Pulmonary artery endothelial cell (primary cell): ENCODE data around the gene HOXA10. TPM values are rescaled to one million over a fixed set of nuclear protein-coding genes. Genes with fewer than 3 reads are reported as not detected.

Experiments used
- DNase-seq: peaks from one replicate; pipeline ENCODE4 v3.0.0-alpha.2; 2011; ENCODE audit warnings: low read depth, low spot score
- total RNA-seq: library from RNA; depleted of rRNA; stranded (reverse); fragments of >200 nt; gene quantifications from 2 replicates; pipeline ENCODE4 v1.2.3, GENCODE V29; 2014

The HOXA10 gene
- total RNA-seq, 1 donor from 2014 or later, result 0.07 TPM

DNA sequence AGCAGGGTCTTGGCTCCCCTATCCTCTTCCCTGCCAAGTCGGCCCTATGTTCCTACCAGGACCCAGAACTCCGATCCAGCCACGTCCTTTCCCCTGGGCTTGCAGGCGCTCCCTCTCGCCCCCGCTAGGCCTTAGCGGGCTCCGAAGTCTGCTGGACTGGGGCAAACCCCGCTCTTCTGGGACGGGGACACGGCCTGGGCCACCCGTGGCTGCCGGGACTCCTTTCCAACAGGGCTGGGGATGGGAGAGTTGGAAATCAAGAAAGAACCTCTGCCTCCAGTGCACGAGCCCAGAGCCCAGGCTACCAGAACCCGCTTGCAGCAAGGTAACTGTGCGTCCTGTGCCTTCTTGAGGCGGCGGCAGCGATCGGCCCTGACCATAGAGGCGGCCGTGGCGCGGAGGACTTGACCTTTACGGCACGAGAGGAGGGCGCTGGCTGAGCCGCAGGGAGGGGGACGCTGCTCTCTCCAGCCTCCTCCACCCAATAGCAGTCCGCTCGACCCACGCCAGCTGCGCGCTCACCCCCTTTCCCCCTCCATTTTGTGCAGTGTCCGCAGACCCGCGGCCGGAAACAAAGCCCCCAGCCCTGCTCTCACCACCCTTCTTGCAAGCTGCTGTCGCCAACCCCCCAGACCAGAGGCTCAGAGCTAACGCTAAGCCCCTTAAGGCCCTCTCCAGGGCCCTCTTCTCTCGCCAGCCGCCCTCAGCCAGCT is 17.9 kb upstream of the HOXA10 start:
- no peak for DNase-seq

DNA sequence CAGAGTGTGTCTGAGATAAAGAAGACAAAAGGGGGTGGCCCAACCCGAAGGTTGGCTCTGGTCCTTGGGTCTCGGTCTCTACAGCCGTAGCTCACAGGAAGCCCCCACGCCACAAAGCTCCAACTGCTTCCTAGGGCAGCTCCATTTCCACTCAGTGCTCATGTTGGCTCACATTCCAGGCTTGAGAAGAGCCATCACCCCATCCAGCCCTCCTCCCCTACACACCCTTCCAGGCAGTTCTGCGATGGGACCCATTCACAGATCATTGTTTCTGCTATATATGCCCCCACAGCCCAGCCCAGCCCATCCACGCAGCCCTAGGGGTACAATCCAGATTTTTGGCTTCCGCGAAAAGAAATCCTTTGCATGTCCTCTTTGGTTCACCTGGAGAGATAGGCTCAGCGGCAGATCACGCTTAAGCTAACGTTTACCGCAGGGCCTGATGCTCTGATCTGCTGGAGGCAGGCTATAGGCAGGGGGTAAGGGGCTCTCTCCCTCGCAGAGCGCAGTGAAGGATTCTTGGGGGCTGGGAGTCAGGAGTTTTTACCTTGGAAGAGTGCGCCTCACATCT is 17.1 kb upstream of the HOXA10 start:
- DNase-seq, result no peak

DNA sequence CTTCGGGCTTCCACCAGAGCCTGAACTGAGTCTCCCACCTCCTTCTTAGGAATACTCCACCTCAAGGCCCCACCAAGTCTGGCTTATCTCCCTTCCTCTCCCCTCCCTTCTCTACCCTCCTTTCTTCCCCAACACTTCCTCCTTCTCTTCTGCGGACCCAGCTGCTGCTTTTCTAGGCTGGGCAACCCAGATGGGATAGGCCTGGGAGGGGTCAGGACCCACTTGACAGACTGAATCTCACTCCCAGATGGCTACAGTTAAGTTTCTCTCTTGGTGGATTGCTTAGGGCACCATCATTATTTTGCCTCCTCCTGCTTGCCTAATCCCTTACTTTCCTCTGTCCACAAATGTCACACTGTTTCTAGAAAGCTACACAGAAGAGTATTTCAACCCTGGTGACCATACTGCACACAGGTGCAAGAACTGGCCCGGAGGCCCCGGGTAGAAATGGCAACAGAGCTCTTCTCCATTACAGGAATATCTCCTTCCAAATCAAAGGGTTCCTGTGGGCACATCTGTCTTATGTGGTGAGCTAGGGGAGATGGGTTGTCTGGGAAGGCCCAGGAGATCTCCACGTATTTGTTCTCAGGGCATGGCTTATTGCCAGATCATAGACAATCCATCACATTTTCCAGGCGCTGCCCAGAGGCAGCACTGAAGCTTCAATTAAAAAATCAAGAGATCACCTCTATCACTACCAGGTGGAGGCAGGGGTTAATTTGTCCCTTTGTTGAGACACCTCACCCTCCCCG is 16.1 kb upstream of the HOXA10 start:
- no peak for DNase-seq

DNA sequence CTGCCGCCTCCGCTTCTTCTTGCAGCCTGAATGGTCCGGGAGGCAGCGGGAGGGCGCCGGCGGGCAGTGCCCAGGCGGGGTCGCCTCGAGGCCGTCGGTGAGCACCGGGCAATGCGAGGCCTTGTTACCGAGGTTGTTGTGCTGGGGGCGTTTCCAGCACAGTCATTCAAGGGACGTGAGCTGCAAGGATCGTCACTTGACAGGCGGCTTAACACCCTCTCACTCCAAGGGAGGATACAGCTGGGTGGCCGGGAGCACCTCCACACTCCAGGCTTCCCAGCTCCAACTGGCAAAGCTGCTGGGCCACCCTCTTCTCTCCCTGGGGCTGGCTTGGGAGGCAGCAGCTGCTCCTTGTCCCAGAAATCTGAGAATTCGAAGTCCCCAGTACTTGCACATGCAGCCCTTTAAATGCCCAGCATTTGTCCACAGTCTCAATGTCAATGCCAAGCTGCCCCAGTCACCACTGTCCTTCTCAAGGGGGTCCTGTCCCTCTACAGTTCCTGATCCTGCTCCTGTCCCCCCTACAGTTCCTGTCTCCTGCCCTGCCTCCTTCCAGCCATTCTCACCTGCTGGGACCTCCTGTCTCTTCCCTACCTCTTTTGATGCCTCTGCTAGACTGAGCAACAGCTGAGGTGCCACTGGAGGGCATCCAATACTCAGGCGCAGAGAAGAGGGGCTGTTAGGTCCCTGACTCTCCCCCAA is 15.3 kb upstream of the HOXA10 start:
- DNase-seq, result no peak

DNA sequence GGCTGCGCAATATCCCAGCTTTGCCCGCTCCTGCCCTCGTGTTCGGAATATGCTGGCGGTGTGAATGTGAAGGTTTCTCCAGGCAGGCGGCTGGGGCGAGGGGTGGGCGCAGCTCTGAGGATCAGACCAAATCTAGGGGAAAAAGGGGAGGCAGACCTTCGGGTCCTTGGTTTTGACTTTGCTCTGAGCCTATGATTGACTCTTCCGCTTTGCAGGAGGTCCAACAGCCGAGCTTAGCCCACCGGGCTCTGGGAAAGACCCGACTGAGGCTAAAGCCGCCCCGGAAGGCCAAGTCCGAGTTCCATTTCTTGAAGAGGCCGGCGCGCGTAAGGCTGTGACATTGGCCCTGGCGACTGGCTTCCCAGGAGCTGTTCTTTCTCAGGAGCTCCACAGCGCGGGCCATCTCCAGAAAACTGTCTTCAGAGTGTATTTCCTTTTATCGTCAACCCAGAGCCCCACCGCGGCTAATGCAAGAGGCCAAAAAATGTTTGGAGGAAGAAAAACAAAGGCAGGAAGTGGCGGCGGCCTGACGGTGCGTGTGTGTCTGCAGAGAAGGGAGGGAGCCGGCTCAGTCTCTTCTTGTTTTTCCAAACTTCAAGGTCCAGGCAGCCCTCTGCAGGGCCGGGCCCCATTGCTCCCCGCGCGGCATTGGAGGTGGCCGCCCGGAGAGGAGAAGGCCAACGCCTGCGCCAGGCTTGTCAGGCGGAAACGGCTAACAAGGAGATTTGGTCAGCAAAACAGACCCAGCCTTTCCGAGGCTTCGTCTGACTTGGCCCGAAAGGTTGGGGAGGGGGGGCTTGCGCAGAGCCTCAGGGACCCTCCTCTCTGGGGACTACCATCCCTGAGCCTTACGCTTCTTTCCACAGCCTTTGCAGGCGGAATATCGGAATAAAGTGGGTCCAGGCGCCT is 14.5 kb upstream of the HOXA10 start:
- DNase-seq, result no peak

DNA sequence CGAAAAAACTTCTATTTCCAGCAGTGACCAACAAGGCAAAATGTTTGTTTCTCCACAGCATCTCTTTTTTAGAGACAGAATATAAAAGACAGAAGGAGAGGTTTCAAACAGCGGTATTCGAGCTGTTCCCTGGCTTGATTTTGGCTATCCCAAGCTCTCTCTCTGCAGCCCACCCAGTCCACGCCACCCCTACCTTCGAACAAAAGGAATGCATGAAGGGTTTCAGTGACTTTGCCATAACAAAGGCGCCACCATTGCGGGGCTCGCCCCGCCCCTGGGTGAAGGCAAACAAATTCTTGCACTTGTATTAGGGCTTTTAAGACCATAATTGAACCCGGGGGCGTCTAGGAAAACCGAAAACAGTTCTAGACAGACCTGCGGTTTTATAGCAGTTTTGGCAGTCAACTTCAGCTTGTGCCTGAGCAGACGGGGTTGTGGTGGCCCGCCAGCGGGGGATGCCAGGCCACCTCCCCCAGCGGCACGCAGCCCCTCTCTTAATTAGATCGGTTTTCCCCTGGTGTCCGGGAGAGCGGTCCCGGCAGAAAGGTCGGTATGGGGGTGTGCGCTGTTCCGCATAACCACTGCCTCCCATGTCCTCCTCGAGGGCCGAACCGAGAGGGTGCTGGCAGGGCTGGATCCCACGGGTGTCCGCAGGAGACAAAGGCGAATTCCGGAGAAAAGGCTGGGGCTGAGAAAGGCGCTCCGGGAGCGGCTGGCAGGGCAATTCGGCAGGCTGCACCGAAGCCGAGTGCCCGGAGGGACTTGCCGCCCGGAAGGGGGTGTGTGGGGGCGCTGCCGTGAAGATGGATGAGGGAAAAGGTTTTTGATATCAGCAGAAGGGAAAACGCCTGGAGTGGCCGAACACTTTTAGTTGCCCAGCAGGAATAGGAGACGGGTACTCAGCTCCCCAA is 13.6 kb upstream of the HOXA10 start:
- no peak for DNase-seq

DNA sequence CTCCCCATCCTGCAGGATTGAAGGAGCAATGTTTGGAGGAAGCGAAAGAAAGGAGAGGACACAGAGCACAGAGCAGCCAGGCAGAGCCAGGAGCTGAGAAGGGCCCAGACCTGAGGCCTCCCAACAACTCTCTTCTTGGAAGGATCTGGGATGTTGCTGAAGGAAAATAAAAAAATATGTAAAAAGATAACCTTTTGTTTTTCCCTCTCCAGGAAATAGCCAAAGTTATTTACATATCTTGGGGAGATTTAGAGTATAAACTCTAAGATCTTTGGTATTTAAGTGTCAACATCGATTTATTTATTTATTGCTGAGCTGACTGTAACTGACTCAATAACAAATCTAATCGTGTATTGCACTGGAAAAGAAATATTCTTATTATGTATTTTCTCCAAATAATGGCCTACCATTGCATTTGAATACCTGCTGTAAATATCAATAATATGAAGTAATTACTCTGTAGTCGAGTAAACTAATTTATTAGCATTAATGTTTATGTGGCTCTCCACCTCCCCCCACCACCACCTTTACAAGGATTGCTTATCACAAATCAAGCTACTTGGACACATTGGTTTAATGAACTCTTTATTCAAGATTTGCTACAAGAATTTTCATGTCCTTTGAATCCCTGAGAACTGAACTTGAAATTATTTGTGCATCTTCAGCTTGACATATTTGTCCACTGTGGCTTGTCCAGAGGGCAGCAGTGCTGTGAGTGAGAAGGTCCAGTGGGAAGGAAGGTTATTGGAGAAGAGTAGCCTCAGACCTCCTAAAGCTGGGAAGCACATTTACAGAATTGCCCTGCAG is 12.8 kb upstream of the HOXA10 start:
- DNase-seq, result no peak

DNA sequence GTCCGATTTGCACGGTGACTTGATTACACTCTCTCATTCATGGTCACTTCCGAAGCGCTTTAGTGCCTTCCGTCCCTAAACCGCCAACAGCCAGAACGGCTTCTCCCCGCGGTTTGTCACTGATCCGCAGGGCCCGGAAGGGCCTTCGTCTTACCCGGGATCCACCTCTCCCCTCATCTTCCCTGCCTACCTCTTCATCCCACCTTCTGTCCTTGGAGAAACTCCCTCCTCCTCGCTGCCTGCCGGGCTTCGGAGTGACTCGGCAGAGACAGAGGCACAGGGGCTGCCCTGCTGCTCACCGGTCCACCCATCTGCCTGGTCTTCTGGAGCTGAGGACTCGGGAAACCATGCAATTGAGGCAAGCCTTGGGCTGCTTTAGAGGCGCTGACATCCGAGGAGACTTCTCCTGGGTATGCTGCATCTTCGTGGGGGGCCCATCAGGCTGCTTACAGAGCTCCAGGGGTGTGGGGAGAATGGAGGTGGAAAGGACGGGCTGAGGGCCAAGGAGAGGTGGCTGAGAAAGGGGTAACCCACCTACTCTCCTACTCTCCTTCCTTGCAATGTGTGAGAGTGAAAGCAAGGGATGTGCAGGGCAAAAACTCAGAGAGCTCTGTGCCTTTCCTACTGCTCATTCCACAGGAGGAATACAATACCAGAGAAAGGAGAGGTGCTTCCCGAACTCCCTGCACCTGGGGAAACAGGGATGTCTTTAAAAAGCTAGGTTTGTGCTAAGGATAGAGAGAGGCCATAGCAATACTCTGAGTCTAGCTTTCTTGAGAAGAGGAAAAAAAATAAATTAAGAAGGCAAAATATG is 11.9 kb upstream of the HOXA10 start:
- no peak for DNase-seq

DNA sequence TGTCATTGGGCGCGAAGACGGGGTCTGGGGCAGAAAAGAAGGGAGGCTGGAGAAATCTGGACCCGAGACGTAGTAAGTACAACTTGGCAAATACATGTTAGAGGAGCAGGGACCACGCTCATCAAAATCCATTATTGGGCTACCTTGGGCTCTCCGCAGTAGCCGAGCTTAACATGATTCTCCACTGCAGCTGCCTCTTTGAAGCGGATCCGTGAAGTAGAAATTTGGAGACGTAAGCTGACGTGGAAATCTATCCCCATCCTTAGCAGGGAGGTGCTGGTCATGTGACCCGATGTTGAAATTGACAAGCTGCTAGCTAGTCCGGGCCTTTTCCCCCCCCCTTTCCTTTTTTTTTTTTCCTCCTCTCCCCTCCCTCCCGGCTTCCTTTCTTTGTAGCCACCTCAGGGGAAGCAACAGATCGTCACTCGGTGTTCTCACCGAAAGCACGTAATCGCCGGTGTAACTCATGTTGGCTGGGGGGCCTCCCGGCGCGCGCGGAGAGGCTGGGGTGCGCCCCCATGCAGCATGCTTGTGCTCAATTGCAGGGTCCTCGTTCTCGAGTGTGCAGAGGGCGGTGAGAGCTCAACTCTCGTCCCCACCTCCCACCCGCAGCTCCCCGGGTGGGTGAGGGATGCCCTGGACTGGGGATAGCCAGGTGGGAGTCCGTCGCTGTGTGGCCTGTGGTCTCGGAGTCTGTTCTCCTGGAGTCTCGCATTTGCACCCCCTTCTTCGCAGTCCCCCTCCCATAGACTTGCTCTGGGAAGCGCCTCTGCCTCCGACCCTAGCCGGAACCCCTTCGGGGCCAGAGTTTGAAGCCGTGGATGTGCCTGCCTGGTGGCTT is 11.1 kb upstream of the HOXA10 start, which contains the start of gene HOXA11:
Gene HOXA11, minus strand, starts transcription at position 220 of the 841 bp plus-strand sequence. Its CDS starts 88 bp downstream, at position 132.
- no peak for DNase-seq

DNA sequence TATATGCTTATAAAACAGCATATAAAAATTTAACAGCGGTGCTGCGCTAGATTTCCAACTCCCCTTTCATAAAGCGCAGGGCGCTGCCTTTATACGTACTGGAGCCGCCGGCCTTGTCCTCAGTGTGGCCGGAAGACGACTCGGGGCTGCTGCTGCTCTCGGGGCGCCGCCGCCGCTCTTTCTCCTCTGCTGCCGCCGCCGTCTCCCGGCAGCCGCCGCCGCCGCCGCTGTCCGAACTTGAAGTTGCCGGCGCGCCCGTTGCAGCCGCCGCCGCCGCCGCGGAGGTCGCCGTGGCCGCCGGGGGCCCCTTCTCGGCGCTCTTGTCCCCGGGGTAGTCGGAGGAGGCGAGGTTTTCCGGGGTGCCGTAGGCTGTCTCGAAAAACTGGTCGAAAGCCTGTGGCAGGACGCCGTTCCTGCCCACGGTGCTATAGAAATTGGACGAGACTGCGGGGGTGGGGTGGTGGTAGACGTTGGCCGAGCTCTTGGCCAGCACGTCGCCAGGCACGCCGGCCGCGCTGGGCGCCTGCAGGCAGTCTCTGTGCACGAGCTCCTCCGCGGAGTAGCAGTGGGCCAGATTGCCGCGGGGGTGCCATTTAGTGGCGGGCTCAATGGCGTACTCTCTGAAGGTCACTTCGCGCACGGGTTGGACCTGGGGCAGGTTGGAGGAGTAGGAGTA is 10.4 kb upstream of the HOXA10 start:
- no peak for DNase-seq

DNA sequence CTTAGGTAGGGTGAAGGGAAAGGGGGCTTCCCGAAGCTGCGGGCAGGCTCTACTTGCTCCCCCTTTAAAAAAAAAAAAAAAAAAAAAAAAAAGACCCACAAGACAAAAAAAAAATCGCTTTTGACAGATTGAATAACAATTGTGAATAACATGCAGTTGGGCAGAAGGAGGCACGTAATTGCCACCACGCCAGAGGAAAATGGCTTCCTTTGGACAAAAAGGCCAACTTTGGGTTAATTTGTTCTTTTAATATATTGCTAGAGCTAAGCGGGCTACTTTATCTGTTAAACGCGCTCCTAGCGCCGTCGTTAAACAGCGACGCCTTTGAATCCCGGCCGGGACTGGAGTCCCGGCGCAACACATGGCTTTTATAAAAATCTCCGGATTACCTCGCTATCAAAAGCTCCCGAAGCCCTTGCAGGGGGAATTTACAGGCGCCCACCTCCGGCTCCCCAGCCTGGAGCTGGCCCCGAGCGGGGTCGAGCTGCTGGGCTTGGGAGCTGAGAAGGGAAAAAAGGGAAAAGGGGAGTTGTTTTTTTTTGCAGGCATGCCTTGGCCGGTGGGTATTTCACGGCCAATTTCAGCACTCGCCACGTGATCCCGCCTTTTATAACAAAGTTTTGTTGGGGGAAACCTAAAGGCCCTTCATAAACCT is 9.7 kb upstream of the HOXA10 start:
- no peak for DNase-seq

DNA sequence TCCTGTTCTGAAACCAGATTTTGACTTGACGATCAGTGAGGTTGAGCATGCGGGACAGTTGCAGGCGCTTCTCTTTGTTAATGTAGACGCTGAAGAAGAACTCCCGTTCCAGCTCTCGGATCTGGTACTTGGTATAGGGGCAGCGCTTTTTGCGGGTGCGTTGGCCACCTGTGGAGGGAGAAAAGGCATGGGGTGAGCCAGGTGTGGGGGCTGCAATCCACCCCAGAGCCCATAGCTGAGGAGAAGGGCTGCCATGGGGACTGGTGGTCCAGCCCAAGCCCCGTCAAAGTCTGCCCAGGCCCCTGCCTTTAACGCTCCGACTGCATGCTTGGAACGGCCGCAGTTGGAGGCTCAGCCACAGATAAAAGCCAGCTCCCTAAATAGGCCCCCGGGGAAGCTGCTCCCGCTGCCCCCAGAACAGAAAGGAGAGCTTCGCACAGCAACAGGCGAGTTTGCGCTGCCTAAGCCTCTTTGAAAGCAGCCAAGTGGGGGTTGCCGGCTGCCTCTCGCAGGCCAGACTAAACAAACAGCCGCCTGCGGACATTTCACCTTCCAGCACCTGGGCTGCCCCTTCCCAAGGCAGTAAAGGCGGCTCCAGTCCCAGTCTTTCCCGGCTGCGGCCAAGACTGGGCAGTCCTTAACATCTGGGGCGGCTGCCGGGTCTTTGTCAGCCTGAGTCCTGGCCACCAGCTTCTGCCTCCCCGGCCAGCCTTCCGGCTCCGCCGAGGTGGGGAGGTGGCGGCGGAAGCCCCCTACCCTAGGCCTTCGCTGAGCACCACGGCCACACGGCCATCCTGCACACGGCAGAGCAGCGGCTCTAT is 9.0 kb upstream of the HOXA10 start:
- no peak for DNase-seq

DNA sequence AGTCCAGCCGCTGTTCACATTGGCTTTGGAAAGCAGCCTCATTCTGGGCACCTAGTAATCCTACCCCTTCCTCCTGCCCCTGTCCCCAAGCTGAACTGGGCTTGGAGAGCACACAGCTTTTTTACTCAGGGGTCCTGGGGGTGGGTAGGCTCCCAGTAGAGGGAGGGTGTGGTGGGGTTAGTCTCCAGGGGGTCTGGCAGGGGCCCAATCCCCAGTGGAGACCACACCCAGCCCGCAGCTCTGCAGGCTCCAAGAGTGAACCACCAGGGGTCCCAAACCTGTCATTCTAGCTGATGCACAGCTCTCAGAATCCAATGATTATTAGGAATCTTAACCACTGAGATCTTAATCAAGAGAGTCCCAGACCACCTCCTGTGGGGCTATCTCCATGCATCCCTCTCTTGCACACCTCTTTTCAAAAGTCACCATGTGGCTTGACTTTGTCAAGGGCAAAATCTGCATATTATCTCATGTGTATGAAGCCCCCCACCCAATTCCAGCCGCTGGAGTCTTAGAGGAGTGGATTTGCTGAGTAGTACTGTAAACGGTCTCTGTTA is 8.2 kb upstream of the HOXA10 start:
- no peak for DNase-seq

DNA sequence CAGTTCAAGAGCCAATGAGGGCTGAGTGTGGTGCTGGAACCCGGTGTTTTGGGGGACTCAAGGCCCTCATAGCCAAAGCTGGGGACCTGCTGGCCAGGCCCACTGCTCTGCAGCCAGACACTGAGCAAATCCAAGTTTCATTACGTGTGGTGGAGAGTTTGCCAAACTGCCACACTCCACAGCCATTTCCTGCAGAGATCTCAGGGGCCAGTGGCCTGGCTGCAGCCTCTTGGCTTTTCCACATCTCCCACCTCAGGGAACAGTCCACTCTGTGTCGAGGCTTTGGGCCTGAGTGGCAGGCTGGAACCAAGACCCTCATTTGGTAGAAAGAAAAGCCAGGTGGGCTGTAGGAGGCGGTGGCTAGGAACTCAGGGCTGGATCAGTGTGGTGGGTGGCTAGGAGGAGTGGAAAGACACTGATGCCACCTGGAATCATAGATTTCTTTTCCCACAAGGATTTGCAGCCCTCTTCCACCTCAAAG is 7.7 kb upstream of the HOXA10 start:
- DNase-seq, result no peak
